ENCODE data around the gene PISD.
"Not testable (repeated sequence)": the region's sequence is repeated elsewhere in the genome, so short reads cannot be mapped to it uniquely, and the experiment has no call there.

The PISD gene

GRCh38 chr22:31661851-31662667, at the start of gene PISD:
TSS of gene PISD (minus strand) at chr22:31662215. CDS start at chr22:31662208, 7 bp downstream.
- no peak for TF ChIP-seq CTCF (IDR thresholded peaks at IDR 0.05; ENCODE audit: insufficient read depth, low read depth, low read length, missing control alignments)
- peak; percentile 97 for DNase-seq (ENCODE audit: low read depth)

DNA sequence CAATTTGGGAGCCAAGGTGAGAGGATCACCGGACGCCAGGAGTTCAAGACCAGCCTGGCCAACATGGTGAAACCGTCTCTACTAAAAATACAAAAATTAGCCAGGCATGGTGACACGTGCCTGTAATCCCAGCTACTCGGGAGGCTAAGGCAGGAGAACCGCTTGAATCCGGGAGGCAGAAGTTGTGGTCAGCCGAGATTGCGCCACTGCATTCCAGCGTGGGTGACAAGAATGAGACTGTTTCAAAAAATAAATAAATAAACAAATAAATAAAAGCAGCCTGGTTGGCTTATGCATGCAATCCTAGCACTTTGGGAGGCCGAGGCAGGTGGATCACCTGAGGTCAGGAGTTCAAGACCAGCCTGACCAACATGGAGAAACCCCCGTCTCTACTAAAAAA, 49.2 kb upstream of the PISD start:
- not testable (repeated sequence) for H3K4me3 ChIP-seq (ENCODE audit: low read depth, low read length); DNase-seq (ENCODE audit: low read depth)

More at GRCh38 chr22:31661851-31662667, at the start of gene PISD:
- peak within 1 kb of the TSS; percentile 80 for H3K4me3 ChIP-seq (ENCODE audit: low read depth, low read length)

DNA sequence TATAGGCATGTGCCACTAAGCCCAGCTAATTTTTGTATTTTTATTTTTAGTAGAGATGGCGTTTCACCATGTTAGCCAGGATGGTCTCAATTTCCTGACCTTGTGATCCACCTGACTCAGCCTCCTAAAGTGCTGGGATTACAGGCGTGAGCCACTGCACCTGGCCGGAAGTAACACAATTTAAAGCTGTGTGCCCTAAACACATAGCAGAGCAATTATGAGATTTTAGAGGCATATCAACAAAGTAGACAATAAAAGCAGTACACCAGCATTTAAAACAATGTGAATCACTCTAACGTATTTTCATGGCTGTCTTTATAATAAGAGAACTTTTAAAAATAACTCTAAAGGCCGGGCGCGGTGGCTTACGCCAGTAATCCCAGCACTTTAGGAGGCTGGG, 45.5 kb upstream of the PISD start:
- H3K4me3 ChIP-seq (ENCODE audit: low read depth, low read length), result no peak overlapping the region
- no peak for DNase-seq (ENCODE audit: low read depth)
- no peak for TF ChIP-seq CTCF (IDR thresholded peaks at IDR 0.05; ENCODE audit: insufficient read depth, low read depth, low read length, missing control alignments)

- no peak for TF ChIP-seq CTCF (IDR thresholded peaks at IDR 0.05; ENCODE audit: insufficient read depth, low read depth, low read length, missing control alignments)
- DNase-seq (ENCODE audit: low read depth), result no peak
- no peak overlapping the region for H3K4me3 ChIP-seq (ENCODE audit: low read depth, low read length)
Observed at GRCh38 chr22:31695423-31695822, 33.4 kb upstream of the PISD start.

GRCh38 chr22:31694046-31694445, 32.0 kb upstream of the PISD start:
- not testable (repeated sequence) for DNase-seq (ENCODE audit: low read depth); H3K4me3 ChIP-seq (ENCODE audit: low read depth, low read length)

GRCh38 chr22:31692186-31692886, 30.3 kb upstream of the PISD start:
- peak; percentile 45 for DNase-seq (ENCODE audit: low read depth)
- TF ChIP-seq CTCF (IDR thresholded peaks at IDR 0.05; ENCODE audit: insufficient read depth, low read depth, low read length, missing control alignments), result no peak
- H3K4me3 ChIP-seq (ENCODE audit: low read depth, low read length), result no peak overlapping the region

DNA sequence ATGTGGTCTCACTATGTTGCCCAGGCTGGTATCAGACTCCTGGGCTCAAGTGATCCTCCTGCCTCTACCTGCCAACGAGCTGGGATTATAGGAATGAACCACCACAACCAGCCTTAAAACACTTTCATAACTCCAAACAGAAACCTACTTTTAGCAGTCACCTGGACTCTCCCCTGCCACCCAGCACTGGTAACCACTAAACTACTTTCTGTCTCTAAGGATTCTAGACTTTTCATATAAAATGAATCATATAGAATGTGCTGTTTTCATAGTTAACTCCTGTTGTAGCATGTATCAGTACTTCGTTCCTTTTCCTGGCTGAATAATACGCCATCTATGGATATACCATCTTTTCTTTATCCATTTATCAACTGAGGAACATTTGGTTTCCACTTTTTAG, 29.4 kb upstream of the PISD start:
- no peak overlapping the region for H3K4me3 ChIP-seq (ENCODE audit: low read depth, low read length)
- DNase-seq (ENCODE audit: low read depth), result no peak
- no peak for TF ChIP-seq CTCF (IDR thresholded peaks at IDR 0.05; ENCODE audit: insufficient read depth, low read depth, low read length, missing control alignments)
